ENCODE results near the gene MINAR1. TPM values are rescaled to one million over a fixed set of nuclear protein-coding genes. Genes with fewer than 3 reads are reported as not detected.

MINAR1 gene
- under 1 TPM; 0.03 to 0.38 (median 0.17) TPM for total RNA-seq

- no peak for DNase-seq
- intact Hi-C loops (cut with DNase I) = no loop called here
- no peaks in the 10 kb centered on the region for H3K36me3 ChIP-seq
- H3K4me1 ChIP-seq = peaks cover 12 to 24% (median 15%) of the 10 kb centered on the region in 3 donors
- TF ChIP-seq CTCF (IDR thresholded peaks at IDR 0.05) (no peak), POLR2A (IDR thresholded peaks at IDR 0.05) (no peak)
- no peak within 1 kb of the TSS for H3K27ac ChIP-seq
- WGBS, 2 donors = no CpG with 5 or more reads among the region's 84 CpGs
- H3K27me3 ChIP-seq = peaks cover 0 to 97% (median 15%) of the 10 kb centered on the region in 4 donors
- H3K9me3 ChIP-seq = no peaks in the 10 kb centered on the region
- peak within 1 kb of the TSS; percentile 23 to 64 (median 38) for H3K4me3 ChIP-seq
Observed at GRCh38 chr15:79431636-79432344, at the start of gene MINAR1. MINAR1 (plus strand) TSS chr15:79432336; CDS start chr15:79456148, 23,812 bp downstream.

GRCh38 chr15:79394231-79394630 lies 37.9 kb upstream of the MINAR1 start:
- no peak for TF ChIP-seq CTCF (IDR thresholded peaks at IDR 0.05)
- no peak for TF ChIP-seq POLR2A (IDR thresholded peaks at IDR 0.05)
- Histone ChIP-seq H3K4me3 (no peak overlapping the region), H3K27me3 (no peaks in the 10 kb centered on the region), H3K27ac (no peak overlapping the region), H3K9me3 (no peaks in the 10 kb centered on the region), H3K4me1 (peaks cover 0 to 8% (median 0%) of the 10 kb centered on the region in 3 donors), H3K36me3 (no peaks in the 10 kb centered on the region)
- WGBS, 2 donors = 62 to 70% methylated on average over 4 of the region's 4 CpGs
- no peak for DNase-seq
- intact Hi-C loops (cut with DNase I) = no loop called here

GRCh38 chr15:79396850-79397249 lies 35.3 kb upstream of the MINAR1 start:
- no peak for TF ChIP-seq CTCF (IDR thresholded peaks at IDR 0.05)
- Histone ChIP-seq H3K36me3 (no peaks in the 10 kb centered on the region), H3K4me3 (no peak overlapping the region), H3K27me3 (no peaks in the 10 kb centered on the region), H3K27ac (no peak overlapping the region), H3K4me1 (peaks cover 0 to 8% (median 0%) of the 10 kb centered on the region in 3 donors), H3K9me3 (no peaks in the 10 kb centered on the region)
- intact Hi-C loops (cut with DNase I) = no loop called here
- no peak for DNase-seq
- 51 to 62% methylated on average over 6 of the region's 6 CpGs for WGBS, 2 donors

- no peak for DNase-seq
- intact Hi-C loops (cut with DNase I) = no loop called here
- H3K4me1 ChIP-seq = peaks cover 0 to 8% (median 0%) of the 10 kb centered on the region in 3 donors
- H3K4me3 ChIP-seq = no peak overlapping the region
- no peaks in the 10 kb centered on the region for H3K9me3 ChIP-seq
- no peaks in the 10 kb centered on the region for H3K27me3 ChIP-seq
- 67 to 76% methylated on average over 3 of the region's 3 CpGs for WGBS, 2 donors
- H3K36me3 ChIP-seq = no peaks in the 10 kb centered on the region
- H3K27ac ChIP-seq = no peak overlapping the region
- TF ChIP-seq CTCF (IDR thresholded peaks at IDR 0.05) (no peak), POLR2A (IDR thresholded peaks at IDR 0.05) (no peak)
Observed at GRCh38 chr15:79397269-79397910, 34.7 kb upstream of the MINAR1 start.

GRCh38 chr15:79399606-79400005 lies 32.5 kb upstream of the MINAR1 start:
- 58 to 67% methylated on average over 4 of the region's 4 CpGs for WGBS, 2 donors
- H3K36me3 ChIP-seq = no peaks in the 10 kb centered on the region
- no peaks in the 10 kb centered on the region for H3K27me3 ChIP-seq
- no peak for TF ChIP-seq CTCF (IDR thresholded peaks at IDR 0.05)
- TF ChIP-seq POLR2A (IDR thresholded peaks at IDR 0.05) = no peak
- H3K9me3 ChIP-seq = no peaks in the 10 kb centered on the region
- no peak for DNase-seq
- H3K27ac ChIP-seq = no peak overlapping the region
- H3K4me1 ChIP-seq = no peaks in the 10 kb centered on the region
- intact Hi-C loops (cut with DNase I) = no loop called here
- H3K4me3 ChIP-seq = no peak overlapping the region

Data from esophagus squamous epithelium (tissue), 5 donors.